GM11168 (cell line): ENCODE measurements around the gene AK4.

ENCODE experiments used
- in situ Hi-C: fragments of 300-500 bp; cut with MboI; formaldehyde crosslinking; loops from one replicate; pipeline ENCODE4 v1.12.0; 2022; ENCODE audit warnings: low sequenced_read_pairs; ENCODE audit not compliant: unreplicated experiment

The AK4 gene

GRCh38 chr1:65209005-65209885 lies 61.2 kb downstream of the AK4 start:
- in situ Hi-C loops: no loop called here

DNA sequence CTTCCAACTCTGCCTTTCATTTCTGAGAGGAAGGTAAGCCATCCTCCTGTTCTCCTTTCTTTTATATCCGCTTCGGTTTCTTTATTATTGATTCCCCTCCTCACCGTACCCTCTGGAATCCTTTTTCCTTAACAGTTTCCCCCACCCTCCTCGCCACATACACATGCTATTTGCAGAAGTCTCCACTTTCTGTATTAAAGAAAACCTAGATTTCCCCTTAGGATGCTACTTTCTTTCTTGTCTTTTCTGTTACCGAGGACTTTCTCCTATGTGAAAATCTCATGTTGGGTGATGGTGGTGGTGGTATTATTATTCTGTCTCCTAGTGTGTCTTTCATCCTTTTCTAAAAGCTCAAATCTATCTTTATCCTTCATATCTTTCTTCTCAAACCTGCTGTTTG lies 62.3 kb downstream of the AK4 start:
- in situ Hi-C loops: loop anchor here (10.0 kb wide), 2 partner anchors 136 to 484 kb away; no protein-coding TSS in a partner anchor

DNA sequence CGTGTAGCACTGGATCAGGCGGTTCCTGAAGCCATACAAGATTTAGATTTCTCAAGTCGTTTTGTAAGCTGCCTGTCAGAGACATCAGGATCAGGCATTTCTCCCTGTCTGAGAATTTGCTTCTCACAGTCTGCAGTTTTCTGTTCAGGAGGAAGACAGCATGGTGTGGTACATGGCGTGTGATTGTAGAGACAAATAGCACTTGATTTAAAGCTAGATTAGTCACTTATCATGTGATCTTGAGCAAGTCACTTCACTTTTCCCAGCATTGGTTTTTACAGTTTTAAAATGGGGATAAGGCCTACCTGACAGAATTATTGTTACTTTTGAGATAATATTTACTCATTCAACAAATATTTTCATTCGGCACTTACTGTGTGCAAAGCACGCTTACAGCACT lies 63.3 kb downstream of the AK4 start:
- in situ Hi-C loops: loop anchor here (10.0 kb wide), 2 partner anchors 137 to 483 kb away; no protein-coding TSS in a partner anchor

- in situ Hi-C loops: loop anchor here (10.0 kb wide), 2 partner anchors 139 to 481 kb away; no protein-coding TSS in a partner anchor
These were observed 65.4 kb downstream of the AK4 start for GRCh38 chr1:65213271-65214023.

DNA sequence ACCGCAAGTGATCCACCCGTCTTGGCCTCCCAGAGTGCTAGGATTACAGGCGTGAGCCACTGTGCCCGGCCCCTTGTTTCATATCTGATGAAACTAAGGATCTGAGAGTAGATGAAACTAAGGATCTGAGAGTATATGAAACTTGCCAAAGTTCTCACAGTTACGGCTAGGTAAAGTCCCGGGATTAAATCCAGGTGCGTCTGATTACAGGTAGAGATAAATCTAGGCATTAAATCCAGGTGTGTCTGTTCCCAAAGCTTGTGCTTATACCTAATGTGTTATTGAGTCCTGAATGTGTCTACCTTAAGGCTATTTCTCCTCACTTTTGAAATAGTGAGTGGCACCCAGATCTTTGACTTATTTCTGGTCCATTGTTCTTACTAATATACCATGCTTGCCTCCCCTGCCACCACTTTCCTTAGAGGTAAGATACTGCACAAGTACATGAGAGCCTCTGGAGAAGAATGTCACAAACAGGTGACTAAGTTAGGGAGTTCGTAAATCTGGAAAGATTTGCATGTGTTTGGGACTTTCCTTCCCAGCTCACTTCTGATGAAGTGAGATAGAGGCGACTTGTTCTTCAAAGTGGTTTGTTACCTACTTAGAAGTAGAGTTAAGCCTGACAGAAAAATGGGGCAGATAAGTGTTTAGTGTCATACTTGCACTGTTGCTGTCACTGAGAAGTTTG lies 66.5 kb downstream of the AK4 start:
- in situ Hi-C loops: loop anchor here (10.0 kb wide), 2 partner anchors 140 to 480 kb away; no protein-coding TSS in a partner anchor

DNA sequence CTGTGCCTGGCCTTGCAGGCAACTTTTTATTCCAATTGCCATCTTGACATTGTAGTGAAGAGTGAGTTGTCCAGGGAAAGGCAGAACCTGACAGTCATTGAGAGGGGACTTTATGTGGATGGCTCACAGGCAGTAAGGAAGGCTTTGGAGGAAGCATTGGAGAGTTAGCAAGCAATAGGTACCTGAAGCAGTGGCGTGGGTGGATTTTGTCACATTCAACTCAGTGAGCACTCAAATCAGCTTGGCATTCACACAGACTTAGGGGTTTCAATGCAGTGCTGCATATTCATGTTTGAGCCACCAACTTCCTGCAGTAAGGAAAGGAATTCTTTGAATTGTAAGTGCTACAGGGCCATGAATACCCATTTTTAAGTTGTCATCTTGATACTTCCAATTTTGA lies 69.0 kb downstream of the AK4 start:
- in situ Hi-C loops: loop anchor here (10.0 kb wide), 2 partner anchors 142 to 478 kb away; no protein-coding TSS in a partner anchor

DNA sequence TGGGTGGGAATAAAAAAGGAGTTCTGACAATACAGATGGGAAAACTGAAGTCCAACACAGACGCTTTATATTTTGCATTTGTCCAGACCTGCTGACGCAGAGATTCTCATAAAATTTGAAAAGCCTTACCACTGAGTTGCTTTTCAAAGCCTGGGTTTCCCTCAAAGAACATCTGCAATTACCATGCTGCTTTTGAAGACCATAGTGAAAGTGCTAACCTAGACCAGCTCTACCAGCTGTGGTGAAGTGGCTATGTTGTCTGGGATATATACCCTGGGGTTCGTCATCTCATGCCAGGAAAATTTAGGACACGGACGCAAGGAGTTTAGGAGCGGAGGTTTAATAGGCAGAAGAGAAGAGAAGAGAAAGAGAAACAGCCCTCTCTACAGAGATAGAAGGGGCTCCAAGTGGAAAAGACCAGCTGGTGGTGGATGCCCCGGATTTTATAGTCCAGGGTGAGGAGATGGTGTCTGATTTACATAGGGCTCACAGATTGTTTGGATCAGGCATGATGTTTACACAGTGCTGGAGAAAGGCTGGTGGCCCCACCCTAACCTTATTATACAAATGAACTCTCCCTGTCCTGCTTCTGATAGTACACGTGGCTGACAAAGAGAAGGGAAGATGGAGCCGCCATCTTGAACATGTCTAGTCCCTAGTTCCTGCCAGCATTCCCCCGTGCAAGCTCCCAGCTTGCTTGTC lies 73.8 kb downstream of the AK4 start:
- in situ Hi-C loops: no loop called here

- in situ Hi-C loops: no loop called here
These were observed 74.4 kb downstream of the AK4 start for GRCh38 chr1:65222340-65222940.

DNA sequence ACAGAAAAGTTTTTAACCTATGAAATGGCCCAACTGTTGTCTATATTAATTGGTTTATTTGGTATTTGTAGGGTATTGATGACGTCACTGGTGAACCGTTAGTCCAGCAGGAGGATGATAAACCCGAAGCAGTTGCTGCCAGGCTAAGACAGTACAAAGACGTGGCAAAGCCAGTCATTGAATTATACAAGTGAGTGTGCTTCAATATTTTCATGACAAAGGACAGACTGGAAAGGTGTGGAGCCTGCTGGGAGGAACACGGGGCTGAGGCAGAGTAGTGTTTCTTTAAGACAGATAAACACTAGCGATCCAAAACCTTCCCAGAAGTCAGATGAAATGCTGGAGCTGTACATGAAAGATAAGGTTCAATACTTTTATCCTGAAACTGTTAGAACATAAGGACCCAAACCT lies 76.7 kb downstream of the AK4 start:
- in situ Hi-C loops: no loop called here

DNA sequence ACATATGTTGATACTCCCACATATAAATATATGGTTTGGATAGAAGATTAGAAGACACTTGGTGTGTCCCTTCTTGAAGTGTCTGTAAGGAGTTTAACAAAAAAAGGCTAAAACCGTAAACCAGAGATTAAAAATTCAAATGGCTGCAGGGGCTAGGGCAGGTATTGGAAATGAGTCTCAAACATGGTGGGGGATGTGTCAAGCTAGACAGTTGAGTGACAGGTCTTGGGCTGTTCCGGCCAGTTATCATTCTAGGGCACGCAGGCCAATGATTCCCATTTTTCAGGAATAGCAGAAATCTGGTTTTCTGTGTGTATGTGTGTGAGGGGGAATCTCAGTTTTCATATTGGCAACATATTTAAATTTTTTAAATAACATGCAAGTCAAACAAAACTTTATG lies 77.2 kb downstream of the AK4 start:
- in situ Hi-C loops: no loop called here

- in situ Hi-C loops: no loop called here
These were observed 81.2 kb downstream of the AK4 start for GRCh38 chr1:65229201-65229600.

DNA sequence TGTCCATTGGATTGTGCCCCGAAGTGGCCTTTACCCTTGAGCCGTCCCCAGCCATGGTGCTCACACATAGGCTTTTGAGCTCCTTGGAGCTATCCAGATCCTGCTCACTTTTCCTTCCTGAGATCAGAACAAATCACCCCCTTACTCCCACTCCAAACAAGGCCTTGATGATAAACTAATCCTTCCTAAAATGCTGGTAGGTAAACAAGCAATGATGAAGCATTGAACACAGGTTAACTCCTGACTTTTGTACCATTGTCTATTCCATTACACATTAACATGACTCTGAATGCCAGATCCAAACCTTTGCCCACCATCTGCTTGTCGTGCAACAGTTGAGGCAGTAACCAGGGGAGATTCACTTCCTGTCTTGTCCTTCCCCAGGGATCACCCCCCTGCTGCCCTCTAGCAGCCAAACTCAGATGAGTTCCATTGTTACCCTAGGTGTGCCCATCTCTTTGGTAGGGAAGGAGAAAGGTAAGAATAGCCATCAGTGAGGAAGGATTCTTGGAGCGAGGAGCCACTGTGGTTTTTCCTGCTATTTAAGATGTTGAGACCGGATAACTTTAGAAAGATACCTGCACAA lies 81.8 kb downstream of the AK4 start:
- in situ Hi-C loops: loop anchor here (10.0 kb wide), 1 partner anchor 455 kb away; no protein-coding TSS in a partner anchor

- in situ Hi-C loops: loop anchor here (10.0 kb wide), 1 partner anchor 454 kb away; no protein-coding TSS in a partner anchor
These were observed 82.9 kb downstream of the AK4 start for GRCh38 chr1:65230731-65231481.

GRCh38 chr1:65231718-65232330 lies 83.8 kb downstream of the AK4 start:
- in situ Hi-C loops: loop anchor here (10.0 kb wide), 1 partner anchor 453 kb away; no protein-coding TSS in a partner anchor

- in situ Hi-C loops: loop anchor here (10.0 kb wide), 1 partner anchor 452 kb away; no protein-coding TSS in a partner anchor
These were observed 84.5 kb downstream of the AK4 start for GRCh38 chr1:65232461-65232990.

DNA sequence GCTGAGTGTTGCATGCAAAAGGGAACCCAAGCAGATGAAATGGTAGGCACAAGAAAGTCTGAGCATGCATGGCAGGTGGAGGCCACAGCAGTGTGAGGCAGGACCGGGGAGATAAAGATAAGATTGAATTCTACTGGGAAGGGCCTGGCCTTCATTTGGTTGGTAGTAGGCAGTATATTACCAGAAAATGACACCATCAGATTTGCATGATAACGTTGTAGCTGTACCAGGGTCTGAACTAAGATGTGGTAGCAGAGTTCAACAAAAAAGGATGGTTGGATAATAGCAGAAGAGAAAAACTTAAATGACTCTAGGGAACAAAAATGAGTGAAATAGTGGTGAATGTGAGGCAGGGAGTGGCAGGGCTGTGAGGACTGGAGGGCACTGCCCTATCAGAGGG lies 85.8 kb downstream of the AK4 start:
- in situ Hi-C loops: loop anchor here (10.0 kb wide), 1 partner anchor 451 kb away; no protein-coding TSS in a partner anchor
